GM18520 (cell line): ENCODE data around the gene PIK3R5.
"Not testable (repeated sequence)": the region's sequence is repeated elsewhere in the genome, so short reads cannot be mapped to it uniquely, and the experiment has no call there.

Source experiments
- ATAC-seq: cut with Tn5 transposase; IDR thresholded peaks from one replicate; pipeline ENCODE4 v1.9.1; 2021; ENCODE audit not compliant: unreplicated experiment

PIK3R5 gene

GRCh38 chr17:8985054-8985701, 19.7 kb upstream of the PIK3R5 start:
- ATAC-seq = no peak

GRCh38 chr17:8984225-8984624, 18.7 kb upstream of the PIK3R5 start:
- ATAC-seq = not testable (repeated sequence)

- no peak for ATAC-seq
Observed at GRCh38 chr17:8981443-8981842, 15.9 kb upstream of the PIK3R5 start.

GRCh38 chr17:8979715-8980114, 14.2 kb upstream of the PIK3R5 start:
- no peak for ATAC-seq

DNA sequence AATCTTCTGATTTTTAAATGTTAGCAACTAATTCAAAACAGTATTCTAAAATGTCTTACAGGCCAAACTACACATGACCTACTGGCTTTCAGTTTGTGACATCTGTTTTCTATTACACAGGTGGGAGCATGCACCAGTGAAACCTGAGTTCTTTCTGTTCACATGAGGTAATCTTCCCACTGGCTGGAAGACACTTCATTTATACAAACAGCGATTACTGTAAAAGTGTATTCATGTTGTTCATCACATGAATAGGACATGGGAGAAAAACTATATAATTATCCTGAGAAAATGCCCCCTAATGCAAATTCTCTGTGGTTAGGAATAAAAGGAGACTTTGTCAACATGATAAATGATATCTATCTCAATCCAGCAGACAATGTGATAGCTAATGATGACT, 11.1 kb upstream of the PIK3R5 start:
- no peak for ATAC-seq

DNA sequence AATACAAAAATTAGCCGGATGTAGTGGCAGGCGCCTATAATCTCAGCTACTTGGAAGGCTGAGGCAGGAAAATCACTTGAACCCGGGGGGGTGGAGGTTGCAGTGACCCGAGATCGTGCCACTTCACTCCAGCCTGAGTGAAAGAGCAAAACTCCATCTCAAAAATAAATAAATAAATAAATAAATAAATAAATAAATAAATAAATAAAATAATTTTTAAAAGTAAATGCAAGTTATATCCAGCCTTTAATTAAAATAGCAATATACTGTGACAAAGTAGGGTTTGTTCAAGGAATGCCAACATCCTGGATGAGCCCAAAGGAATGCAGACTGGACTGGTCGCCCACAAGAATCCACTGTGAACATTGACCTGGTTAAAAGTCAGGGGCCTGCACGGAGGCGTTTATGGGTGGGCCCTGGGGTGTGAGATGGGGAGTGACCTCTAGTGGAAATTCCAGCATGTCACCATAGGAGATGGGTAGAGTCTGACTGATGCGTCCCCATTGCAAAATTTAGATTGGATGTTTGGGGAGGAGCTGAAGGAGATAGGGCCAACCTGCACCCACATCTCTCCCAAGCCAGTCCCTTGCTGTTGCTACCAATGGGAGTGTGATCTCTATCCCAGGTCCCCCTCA, 9.7 kb upstream of the PIK3R5 start:
- ATAC-seq = no peak

DNA sequence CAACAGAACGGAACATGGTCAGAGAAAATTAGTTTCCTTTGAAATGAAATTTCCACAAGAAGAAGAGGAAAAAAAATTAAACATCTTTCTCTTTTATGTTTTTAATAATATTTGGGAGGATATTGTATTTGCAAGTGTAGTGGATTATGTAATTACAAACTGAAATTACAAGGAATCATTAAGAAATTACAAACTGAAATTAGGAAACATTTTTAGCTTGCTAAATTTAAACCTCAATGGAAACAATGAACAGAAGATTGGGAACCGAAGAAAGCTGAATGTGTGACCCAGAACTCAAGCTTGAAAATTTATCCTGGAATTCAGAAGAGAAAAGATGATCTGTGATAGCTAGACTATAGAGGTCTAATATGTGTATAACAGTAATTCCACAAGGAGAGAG, 4.4 kb upstream of the PIK3R5 start:
- ATAC-seq = no peak

GRCh38 chr17:8968503-8968902, 3.0 kb upstream of the PIK3R5 start:
- no peak for ATAC-seq

DNA sequence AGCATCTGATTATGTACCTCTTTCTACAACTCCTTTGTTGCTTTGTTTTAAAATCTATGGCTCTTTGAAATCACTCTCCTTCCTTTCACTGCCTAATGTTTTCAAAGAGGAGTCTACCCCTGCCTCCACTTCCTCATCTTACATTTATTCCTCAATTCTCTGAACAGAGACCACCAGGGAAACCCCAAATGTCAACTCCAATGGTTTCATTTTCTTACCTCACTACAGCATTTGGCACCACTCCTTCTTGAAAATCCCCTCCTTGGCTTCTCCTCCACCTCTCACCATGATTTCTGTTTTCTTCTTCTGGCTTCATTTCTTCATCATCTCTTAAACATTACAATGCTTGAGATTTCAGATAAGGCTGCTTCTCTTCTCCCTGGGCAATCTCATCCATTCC, 2.4 kb upstream of the PIK3R5 start:
- no peak for ATAC-seq

- ATAC-seq = no peak
Observed at GRCh38 chr17:8966926-8967325, 1.4 kb upstream of the PIK3R5 start.

- peak; percentile 14 for ATAC-seq
Observed at GRCh38 chr17:8964801-8965393, 610 bp downstream of the PIK3R5 start.

DNA sequence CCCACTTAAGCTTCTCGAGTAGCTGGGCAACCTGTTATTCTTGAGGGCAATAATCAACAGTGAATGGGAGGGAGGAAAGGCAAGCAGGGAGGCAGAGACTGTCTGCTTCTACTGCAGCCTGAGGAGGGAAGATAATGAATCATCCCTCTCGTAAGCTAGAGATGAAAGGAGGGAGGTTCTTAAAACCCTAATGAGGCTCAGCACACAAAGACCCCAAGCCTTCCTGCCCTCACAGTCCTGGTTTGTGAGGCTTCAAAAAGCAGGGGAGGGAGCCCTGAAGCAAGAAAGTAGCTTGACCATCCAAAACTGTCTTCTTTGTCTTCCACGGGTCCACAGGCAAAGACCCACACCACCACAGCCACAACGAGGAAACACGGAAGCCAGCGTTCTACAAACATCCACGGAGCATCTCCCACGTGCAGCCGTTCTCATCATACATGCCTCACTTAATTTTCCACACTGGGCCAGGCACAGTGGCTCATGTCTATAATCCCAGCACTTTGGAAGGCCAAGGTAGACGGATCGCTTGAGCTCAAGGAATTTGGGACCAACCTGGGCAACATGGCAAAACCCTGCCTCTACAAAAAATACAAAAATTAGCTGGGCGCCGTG, 1.8 kb downstream of the PIK3R5 start:
- no peak for ATAC-seq

DNA sequence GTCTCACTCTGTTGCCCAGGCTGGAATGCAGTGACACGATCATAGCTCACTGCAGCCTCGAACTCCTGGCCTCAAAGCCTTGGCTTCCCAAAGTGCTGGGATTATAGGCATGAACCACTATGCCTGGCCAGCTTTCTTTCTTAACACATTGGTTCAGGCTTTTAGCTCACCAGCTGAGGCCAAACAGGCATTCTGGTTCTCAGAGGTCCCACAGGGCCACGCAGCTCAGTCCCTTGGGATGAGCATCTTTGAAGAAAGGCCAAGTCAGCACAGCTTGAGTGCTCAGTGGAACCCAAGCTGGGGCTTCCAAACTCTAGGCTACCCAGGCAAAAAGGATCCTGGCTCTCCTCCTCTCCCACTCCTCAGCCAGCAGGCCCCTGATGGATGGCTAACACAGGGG, 2.5 kb downstream of the PIK3R5 start:
- ATAC-seq = no peak

DNA sequence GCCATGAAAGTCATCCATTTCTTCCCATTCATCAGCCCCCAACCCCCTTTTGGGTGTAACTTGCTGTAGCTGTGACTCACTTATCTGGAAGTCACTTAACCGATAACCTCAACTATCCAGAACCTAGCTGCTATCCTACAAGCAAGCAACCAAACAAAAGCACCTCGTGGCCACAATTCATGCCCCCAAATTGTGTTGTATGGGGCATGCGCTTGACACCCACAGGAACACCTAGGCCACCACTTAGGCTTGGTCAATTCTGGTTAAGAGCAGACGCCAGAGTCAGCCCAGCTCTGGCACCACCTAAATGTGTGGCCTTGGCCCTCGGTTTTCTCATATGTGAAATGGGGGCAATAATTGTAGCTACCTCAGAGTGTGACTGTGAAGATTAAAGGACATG, 3.7 kb downstream of the PIK3R5 start:
- no peak for ATAC-seq

GRCh38 chr17:8960325-8961140, 5.0 kb downstream of the PIK3R5 start:
- ATAC-seq = no peak

DNA sequence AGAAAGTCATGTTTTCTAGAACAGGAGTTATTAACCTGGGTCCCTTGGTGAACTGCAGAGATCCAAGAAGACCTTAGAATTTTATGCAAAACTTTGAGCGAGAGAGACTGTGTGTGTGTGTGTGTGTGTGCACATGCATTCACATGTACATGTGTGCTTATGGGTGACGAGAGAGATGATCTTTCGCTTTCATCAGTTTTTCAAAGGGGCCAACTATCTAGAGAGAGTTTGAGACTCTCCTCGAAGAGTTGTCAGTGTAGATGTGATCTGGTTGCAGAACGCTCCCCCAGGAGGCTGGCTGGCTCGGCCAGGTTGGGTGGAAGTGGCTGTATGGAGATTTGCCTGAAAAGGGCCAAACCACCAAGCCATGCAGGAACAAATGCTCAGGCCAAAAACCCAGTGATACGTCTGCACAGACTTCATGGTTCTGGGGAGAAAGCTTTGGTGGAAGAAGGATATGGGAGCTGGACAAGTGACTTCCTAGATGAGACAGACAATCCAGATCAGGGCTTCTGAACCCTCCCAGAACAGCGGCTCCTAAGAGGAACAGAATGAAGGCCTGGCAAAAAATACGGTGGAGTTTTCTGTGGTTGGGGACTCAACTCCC, 6.1 kb downstream of the PIK3R5 start:
- ATAC-seq = no peak

DNA sequence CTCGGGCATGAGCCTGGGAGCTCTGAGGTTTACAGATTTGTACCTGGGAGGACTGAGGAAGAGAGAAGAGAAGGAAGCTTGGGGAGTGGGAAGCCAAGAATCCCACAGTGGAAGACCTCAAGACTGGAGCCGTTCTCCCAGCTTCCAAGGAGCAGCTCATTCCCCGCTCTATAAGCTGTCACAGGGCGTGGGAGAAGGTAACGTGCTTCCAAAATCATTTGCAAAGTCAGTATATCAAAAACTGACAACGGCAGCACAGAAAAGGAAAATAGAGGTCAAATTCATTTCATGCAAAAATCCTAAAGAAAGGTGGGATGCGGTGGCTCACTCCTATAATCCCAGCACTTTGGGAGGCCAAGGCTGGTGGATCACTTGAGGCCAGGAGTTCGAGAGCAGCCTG, 7.8 kb downstream of the PIK3R5 start:
- no peak for ATAC-seq

GRCh38 chr17:8956465-8956902, 9.0 kb downstream of the PIK3R5 start:
- ATAC-seq = peak; percentile 37

- no peak for ATAC-seq
Observed at GRCh38 chr17:8955021-8955959, 10.2 kb downstream of the PIK3R5 start.

- ATAC-seq = no peak
Observed at GRCh38 chr17:8954339-8954738, 11.2 kb downstream of the PIK3R5 start.
